ENCODE results near the gene WASF1. TPM values are rescaled to one million over a fixed set of nuclear protein-coding genes. Genes with fewer than 3 reads are reported as not detected.
"Not testable (repeated sequence)": the region's sequence is repeated elsewhere in the genome, so short reads cannot be mapped to it uniquely, and the experiment has no call there.

Gene WASF1
- total RNA-seq, 2 experiments from 2014 or later: 2.9 to 3.5 TPM

DNA sequence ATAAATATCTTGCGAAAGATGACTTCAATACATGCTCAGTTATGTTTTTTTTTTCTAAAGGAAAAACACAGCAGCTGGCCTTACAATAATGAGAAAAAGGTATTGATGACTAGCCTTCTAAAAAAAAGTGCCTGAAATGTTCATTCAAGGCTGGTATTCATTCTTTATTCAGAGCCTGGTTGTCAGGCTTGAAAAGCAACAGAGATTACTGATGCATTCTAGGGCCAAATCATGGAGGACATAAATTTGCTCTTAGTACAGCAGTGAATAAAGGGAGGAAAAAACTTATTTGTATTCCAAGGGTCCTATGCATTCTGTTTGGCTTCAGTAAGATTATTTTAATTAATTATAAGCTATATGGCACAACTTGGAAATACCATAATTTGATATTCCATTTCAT lies 83.5 kb downstream of the WASF1 start:
- CTCF ChIA-PET: no interaction called here
- POLR2A ChIA-PET: no interaction called here

DNA sequence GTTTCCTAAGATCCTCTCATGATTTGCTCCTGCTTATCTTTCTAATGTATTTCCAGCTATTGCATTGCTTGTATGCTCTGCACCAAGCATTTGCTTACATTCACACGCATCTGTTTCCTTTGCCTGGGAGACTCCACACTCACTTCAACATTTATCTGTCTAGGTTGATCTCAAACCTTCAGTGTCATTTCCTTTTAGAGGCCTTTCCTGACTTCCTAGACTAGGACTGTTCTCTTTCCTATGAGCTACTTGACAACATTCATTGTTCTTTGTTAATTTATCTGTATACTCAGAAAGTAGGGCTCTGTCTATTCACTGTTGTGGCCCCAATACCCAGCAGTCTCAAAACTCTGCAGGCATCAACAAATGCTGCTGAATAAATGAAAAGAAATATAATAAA lies 84.4 kb downstream of the WASF1 start:
- CTCF ChIA-PET: no interaction called here
- POLR2A ChIA-PET: no interaction called here

DNA sequence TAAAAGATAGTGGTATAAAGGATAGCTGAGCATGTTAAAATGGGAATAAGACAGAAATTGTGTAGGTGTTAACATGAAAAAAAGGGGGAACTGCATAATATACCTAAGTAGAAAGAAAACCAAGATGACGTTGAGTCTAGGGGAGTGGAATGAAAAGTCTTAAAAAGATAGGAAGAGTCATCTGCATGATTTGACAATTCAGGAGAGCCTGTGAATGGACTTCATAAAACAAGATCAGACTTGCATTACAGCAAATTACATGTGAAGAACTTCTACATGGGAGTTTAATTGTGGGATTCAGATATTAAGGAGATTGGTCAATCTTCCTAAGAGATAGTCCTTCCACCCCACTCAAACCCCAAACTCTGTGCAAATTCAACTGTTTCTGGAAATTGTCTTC lies 85.5 kb downstream of the WASF1 start:
- CTCF ChIA-PET: no interaction called here
- POLR2A ChIA-PET: no interaction called here

DNA sequence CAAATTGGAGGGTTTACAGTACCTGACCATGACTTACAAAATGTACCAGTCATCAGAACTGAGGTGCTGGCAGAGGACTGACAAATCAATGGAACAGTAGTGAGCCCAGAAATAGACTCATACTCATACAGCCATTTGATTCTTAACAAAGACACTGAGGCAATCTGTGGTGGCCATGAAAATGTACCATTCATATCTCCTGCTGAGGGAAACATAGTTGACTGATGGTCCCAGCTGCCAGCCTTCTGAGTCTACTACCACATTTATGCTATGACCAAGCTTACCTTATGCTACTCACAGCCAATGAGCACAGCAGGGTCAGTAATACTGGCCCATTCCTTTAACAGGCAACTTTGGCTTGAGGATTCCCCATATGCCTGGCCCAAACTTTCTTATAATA lies 88.6 kb downstream of the WASF1 start:
- POLR2A ChIA-PET: no interaction called here
- CTCF ChIA-PET: no interaction called here

DNA sequence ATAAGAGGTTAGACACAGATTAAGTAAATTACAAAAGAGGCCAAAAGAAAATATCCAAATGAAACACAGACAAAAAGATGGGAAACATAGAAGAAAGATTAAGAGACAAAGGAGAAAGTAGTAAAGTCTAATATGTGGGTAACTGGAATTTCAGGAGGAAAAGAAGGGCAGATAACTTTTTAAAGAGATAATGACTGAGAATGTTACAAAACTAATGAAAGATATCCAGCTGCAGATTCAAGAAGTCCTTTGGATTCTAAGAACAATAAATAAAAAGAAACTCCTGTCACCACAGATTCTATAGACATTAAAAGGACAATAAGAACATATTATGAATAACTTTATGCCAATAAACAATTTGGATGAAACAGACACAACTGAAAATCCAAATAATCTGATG lies 90.1 kb downstream of the WASF1 start:
- POLR2A ChIA-PET: interaction anchor here (0.5 kb wide), 1 partner anchor 58 kb away, joined by 3 read pairs; no protein-coding TSS in a partner anchor
- CTCF ChIA-PET: no interaction called here

DNA sequence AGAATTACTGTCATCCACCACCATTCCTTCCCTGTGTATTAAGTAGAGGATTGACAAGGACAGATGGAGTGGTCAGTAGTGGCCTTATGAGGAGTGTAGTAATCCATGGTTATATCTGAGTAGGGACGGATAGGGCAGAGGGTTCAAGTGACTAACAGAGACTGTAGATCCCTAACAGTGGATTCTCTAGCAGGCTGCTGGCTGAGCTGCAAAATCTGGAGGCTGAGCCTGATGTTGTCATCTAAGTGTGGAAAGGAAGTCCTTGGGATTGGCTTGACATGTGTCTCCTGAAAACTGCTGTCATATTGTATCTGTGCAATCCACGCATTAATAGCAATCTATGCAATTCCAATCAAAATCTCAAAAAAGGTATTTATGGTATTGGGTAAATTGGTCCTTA lies 94.2 kb downstream of the WASF1 start:
- POLR2A ChIA-PET: no interaction called here

DNA sequence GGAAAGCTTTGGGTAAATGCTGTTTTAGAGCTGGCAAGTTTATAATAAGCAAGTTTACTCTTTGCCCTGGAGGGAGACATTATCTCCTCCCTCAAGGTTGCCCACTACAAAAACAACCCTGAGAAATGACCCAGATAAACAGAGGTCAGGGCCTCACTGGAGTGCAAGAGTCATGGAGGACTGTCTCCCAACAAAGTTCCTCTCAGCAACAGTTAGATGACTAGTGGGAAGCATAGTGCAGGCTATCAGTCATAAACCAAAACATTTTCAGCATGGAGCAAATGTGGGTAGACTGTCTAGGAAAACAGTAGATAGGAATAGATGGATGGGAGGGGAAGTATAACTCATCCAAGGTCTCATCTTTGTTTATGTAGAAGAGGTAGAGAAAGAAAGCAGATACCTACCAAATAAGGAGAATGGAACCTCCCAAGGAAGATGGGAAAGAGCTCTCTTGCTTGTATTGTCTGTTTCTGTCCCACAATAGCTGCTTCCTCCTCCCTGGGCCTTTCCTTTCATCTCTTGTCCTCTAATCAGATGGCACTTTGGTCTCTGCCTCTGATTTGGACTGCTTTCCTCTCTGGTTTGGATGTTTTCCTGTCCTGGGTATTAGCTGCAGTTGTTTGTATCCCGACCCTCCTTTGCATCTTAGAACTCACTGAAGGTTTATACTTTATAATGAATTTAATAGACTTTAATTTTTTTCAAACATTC lies 95.4 kb downstream of the WASF1 start:
- POLR2A ChIA-PET: no interaction called here
- CTCF ChIA-PET: no interaction called here

More for the DNA sequence above, 94.2 kb downstream of the WASF1 start:
- CTCF ChIA-PET: no interaction called here

DNA sequence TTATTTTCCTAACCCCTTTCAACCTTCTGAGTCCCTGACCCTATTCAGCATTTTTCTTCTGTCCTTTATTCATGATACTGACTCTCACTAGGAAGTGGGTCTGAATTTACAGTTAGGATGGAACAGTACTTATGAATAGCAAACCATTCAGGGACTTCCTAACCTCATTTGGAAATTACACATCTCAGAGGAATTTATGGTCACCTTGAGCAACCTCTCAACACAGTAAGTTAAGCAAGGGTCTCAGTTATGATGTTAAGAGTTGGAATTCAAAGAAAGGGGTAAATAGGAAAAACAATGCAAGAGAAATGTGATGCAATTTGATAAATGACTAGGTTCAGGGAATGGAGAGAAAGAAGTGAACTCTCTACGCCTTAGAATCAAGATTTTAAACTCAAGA lies 104.1 kb downstream of the WASF1 start:
- ChIA-PET CTCF (no interaction called here), POLR2A (no interaction called here)

DNA sequence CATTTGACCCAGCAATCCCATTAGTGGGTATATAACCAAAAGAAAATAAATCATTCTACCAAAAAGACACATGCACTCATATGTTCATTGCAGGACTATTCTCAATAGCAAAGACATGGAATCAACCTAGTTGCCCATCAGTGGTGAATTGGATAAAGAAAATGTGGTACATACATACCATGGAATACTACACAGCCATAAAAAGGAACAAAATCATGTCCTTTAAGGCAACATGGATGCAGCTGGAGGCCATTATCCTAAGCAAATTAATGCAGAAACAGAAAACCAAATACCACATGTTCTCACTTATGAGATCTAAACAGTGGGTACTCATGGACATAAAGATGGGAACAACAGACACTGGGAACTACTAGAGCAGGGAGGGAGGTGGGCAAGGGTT lies 106.0 kb downstream of the WASF1 start:
- POLR2A ChIA-PET, CTCF ChIA-PET: not testable (repeated sequence)

DNA sequence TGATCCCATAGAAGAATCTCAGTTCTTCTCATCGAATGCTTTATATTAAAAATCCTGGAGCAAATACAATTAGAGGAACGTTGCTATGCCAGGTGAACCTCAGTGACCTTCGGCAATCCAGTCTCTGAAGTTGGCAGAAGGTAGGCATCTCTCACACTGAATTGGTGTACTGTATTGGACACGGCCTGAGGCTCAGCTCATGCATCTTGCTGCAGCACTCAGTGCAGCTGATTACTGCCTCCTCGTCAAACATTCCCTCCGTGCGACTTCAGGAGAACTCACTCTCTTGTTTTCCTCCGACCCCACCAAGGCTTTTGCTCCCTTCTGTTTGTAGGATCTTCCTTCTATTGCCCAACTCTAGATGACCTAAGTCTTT lies 110.9 kb downstream of the WASF1 start:
- ChIA-PET CTCF (no interaction called here), POLR2A (no interaction called here)

DNA sequence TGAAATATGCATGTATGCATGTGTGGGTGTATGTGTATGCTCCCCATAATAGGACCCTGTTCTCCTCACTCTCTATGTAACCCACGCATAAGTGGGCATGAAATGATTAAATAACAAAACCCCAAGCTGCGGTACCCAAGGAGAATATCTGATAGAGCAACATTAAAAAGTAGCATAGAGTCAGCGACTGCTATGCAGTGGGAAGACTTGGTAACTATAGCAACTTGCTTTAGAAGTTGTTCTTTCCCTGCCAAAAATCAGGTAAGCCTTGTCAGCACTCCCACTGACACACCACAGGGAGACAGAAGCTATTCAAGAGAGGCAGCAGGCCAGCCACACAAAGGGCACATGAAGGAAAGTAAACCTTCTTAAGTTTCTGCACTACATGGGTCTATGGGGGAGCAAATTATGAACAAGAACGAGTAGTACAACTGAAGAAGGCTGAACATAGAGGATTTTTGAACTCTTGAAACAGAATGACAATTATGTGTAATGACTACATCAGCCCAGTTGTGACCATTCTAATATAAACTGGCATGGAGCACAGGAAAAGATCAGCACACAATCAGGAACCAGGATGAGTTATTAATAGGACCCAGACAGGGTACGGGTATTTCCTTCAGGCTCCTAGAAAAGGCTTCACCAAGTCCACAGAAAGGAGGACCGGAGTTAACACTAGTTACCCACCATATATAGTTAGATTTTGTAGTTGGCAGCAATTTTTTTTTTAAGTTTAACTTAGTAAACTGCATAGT lies 111.5 kb downstream of the WASF1 start:
- CTCF ChIA-PET: no interaction called here
- POLR2A ChIA-PET: no interaction called here

DNA sequence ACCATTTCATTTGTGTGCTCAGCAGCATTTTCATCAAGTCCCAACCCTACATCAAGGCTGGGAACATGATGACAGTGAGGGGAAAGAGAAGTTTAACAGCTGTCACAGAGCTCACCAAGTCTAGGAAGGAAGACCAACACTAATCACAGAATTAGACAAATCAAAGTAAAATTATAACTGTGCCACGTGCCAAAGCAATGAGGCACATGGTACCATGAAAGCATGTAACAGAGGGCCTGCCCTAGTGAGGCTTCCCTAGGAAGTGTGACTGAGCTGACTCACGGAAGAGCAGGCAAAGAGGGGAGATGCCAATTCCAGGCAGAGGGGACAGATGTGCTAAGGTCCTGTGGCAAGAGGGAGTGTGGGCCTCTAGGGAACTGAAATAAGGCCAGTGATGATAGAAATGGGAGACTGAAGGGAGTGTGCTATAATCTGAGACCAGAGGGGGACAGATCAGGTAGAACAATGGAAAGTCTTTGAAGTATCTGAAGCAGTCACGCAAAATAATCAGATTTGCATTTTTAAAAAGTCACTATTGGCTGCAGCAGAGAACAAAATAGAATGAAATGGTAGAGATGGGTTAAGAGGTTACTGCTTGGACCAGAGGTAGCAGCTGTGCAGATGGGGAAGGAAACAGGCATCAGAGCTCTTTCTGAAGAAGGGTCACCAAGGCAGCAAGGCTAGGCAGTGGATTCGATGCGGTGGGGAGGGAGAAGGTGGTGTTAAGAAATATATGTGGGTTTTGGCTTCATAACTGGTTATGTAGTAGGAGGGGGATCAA lies 114.5 kb downstream of the WASF1 start:
- ChIA-PET POLR2A (no interaction called here), CTCF (no interaction called here)

DNA sequence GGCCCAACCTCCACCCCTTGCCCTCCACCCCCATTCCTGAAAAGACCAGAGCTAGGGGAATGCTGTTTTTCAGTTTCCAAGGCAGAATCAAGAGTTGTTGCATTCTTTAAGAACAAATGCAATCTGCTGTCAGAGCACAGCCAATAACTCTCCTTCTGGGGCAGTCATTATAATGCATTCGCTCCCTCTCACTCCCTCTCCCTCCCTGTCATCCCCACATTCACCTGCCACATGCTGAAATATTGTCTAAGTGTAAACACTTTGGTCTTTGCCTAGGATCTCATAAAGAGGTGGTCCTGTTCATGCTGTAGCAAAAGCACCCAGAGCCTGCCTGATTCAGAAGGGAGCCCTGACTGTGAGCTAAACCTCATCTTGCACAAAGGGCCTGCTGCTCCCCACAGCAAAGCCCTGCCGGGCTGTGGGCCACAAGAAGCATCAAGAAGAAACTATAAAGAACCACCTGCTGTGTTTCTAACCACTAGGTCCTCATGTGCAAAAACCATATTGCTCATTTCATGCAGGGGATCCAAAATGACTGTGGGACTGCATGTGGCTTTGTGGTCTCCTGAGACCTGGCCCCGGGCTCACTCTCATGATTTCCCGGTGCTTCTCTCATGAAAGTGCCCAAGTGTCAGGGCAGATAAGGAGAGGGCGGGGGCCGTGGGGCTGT lies 115.7 kb downstream of the WASF1 start:
- CTCF ChIA-PET: no interaction called here
- POLR2A ChIA-PET: no interaction called here

DNA sequence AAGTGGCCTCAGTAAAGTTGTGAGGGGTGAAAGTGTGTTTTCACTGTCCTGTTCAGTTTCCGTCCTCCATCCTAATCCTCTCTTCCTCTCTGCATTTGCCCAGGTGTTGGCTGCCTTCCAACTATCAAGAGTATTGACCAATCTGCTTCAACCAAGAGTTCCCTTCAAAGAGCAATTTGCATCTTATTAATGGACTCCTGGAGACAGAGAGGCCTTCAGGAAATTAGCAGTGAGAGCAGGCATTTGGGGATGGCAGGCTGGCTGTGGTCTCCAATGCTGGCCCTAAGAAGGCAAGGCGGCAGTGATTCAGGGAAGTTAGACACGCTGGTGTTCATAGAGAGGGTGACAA lies 124.1 kb downstream of the WASF1 start:
- CTCF ChIA-PET: interaction anchor here (1.0 kb wide), 1 partner anchor 16 kb away, joined by 3 read pairs; no protein-coding TSS in a partner anchor
- POLR2A ChIA-PET: no interaction called here

DNA sequence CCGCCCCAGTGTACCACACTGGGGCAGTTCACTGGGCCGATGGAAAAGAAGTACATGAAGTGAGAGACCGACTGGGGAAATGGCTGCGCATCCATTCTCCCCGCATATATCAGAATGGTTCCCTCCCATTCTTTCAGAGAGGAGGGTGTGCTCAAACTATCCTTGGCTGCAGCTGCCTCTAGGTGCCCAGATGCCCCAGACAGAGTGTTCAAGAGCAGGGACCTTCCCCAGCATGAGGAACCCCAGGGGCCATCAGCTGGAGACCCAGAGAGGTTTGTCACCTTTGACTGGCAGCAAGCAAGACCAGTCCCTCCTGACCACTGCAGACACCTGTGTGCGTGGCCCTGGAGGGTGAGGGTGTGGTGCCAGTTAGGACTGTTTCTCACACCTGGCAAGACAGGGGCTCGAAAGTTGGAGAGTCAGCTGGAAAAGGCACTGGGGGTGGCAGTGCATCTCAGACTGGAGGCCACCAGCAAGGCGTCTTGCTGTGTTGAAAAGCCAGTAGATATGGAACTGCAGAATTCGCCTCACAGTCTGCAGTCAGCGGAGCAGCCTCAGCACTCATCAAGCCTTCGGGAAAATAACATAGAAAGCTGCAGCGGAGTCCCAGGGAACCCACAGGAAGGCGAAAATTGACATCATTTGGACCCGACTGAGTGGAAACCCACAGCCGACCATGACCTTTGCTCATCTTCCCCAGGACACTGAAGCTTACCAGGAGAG lies 124.6 kb downstream of the WASF1 start:
- POLR2A ChIA-PET: no interaction called here
- CTCF ChIA-PET: interaction anchor here (0.6 to 1.0 kb wide), 2 partner anchors 15 to 564 kb away, joined by 3 to 5 read pairs; no protein-coding TSS in a partner anchor

DNA sequence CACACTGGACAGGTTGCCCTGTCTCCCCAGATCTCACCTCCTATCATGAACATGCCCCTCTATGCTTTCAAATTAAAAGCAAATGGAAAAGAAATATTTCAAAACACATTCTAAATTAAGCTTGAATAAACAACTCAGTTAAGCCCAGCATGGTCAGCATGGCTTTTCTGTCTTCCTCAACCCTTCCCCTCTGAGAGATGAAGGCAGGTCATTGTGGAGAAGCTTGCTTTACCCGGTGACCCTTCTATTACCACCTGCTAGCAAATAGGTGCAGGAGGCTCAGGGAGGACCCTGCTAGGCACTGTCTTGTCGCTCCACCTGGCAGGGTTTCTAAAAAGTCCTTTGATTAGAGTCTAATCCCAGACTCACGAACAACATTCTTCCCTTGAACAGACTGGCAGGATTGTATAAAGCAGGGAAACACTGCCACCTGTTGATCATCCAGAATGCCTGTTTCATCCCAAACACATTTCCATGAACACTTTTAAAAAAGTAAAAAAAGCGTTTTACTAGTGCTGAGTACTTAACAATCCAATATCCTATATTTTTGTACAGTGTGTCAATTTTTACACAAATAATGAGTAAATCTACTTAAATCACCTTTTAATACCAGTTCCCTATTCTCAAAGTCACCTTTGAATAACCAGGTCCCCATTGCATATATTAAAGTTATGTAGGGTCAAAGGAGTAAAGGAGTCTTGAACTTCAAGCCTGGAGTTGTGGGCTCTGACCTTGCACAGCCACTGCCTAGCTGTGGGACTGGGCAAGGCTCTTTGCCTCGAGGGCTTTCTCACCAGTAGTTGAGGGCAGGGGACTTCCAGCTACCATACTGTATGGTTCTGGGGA lies 125.9 kb downstream of the WASF1 start:
- POLR2A ChIA-PET: no interaction called here
- CTCF ChIA-PET: interaction anchor here (0.8 kb wide), 2 partner anchors 14 to 339 kb away, joined by 3 to 7 read pairs; no protein-coding TSS in a partner anchor

DNA sequence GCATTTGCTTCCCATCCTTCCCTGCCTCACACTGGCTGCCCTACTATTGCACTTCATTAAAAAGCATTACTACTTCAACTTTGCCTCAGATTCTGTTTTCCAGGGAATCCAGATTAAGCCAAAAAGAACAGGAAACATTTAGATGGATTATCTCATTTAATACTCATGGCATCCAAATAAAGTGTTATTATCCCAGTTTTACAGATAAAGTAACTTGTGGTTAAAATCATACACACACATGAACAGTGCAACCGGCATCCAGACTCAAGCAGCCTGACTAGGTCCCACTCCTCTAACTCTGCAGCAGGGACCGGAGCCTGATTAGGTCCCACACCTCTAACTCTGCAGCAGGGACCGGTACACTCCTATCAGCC lies 129.0 kb downstream of the WASF1 start:
- CTCF ChIA-PET: no interaction called here
- POLR2A ChIA-PET: no interaction called here

Data from activated CD8-positive, alpha-beta memory T cell treated with anti-CD3 and anti-CD28 coated beads for 36 hours (primary cell).